WI38 (cell line): ENCODE results near the gene SUMO4.

Source experiments
- H3K4me3 ChIP-seq: 2 replicates; pipeline ENCODE4 v1.5.1; 2011; ENCODE audit warnings: low read depth, mild to moderate bottlenecking, control low read depth, low read length
- TF ChIP-seq, protein P1 (sequence below): IDR thresholded peaks from 2 replicates; pipeline ENCODE4 v1.5.1; 2012; ENCODE audit warnings: low read depth, mild to moderate bottlenecking, control low read depth, low read length

SUMO4 gene

GRCh38 chr6:149363154-149363553 is 36.9 kb upstream of the SUMO4 start:
- no peak overlapping the region for H3K4me3 ChIP-seq
- TF ChIP-seq, protein P1, sequence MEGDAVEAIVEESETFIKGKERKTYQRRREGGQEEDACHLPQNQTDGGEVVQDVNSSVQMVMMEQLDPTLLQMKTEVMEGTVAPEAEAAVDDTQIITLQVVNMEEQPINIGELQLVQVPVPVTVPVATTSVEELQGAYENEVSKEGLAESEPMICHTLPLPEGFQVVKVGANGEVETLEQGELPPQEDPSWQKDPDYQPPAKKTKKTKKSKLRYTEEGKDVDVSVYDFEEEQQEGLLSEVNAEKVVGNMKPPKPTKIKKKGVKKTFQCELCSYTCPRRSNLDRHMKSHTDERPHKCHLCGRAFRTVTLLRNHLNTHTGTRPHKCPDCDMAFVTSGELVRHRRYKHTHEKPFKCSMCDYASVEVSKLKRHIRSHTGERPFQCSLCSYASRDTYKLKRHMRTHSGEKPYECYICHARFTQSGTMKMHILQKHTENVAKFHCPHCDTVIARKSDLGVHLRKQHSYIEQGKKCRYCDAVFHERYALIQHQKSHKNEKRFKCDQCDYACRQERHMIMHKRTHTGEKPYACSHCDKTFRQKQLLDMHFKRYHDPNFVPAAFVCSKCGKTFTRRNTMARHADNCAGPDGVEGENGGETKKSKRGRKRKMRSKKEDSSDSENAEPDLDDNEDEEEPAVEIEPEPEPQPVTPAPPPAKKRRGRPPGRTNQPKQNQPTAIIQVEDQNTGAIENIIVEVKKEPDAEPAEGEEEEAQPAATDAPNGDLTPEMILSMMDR: no peak

DNA sequence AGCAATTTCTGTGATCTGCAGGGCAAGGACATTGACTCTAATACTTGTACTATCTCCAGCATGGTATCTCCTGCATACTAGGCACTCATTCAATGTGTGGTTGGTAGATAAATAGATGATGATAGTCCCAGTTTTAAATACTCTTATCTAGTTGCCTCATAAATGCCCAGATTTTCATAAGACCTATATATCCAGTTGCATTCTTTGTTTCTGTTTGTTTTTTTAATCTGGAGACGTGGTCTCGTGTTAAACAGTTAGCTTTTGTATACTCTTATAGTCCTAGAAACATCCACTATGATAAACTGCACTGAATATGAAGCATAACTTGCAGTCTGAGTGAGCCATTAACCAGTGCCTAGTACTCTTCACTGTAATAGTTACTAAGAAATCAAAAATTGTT is 35.5 kb upstream of the SUMO4 start:
- H3K4me3 ChIP-seq: no peak overlapping the region
- TF ChIP-seq, protein P1: no peak

DNA sequence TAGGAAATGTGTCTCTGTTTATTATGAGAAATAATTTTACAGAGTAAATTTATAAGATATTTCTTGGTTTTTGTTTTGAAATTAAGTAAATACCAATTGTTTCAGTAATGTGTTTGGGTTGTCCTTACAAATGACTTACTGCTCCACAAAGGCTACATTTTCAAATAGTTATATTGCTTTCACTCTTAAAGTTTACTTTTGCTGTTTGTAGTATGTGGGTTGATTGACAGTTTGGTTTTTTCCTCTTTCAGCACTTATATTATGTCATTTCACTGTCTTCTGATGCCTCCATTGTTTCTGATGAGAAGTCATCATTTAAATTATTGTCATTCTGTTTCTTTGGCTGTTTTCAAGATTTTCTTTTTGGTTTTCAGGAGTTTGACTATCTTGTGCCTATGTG is 34.9 kb upstream of the SUMO4 start:
- H3K4me3 ChIP-seq: no peak overlapping the region
- TF ChIP-seq, protein P1: no peak

DNA sequence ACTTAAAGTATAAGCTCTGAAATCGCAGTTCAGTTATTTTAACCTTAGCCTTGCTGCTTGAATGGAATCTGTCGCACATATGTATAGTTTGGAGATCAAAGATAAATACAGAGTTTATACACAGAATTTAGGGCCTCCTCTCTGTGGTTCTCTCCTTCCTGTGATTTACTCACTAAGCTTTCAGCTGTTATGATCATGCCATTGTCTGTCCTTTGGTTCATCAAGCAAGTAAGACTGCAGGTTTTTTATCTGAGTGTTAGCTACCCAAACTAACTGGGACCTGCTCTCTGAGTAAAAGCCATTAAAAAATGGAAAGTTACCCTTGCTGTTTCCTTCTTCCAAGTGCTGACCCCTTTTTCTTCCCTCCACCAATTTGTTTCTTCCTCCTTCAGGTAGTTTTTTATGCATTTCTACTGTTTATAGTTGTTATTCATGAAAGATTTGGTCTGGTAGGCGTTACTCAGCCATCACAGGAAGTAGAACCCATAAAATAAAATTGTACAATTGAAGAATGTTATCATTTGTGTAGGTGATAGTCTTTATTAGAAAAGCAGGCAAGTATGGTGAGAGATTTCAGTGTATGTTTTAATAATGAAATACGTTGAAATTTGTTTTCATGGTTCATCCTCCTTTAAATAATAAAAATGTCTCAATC is 33.7 kb upstream of the SUMO4 start:
- no peak overlapping the region for H3K4me3 ChIP-seq
- TF ChIP-seq, protein P1: no peak

- no peak overlapping the region for H3K4me3 ChIP-seq
- TF ChIP-seq, protein P1: no peak
Measured at GRCh38 chr6:149368065-149368464, 32.0 kb upstream of the SUMO4 start.

DNA sequence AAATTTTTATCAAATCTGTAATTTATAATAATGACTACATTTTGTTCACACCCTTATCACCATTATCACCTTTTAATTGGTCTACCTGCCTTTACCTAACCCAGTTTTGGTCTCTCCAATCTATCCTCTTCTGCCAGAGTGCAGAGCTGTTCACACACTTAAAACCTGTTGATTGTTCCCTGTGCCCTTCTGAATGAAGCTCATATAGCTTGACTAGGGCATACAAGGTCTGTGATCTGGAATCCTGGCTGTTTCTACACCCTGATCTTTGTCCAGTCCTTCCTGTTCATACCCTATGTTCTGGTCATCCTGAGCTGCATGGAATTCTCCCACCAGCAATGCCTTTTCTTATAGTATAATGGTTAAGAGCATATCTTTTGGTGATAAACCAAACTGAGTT is 28.9 kb upstream of the SUMO4 start:
- H3K4me3 ChIP-seq: no peak overlapping the region
- TF ChIP-seq, protein P1: no peak

DNA sequence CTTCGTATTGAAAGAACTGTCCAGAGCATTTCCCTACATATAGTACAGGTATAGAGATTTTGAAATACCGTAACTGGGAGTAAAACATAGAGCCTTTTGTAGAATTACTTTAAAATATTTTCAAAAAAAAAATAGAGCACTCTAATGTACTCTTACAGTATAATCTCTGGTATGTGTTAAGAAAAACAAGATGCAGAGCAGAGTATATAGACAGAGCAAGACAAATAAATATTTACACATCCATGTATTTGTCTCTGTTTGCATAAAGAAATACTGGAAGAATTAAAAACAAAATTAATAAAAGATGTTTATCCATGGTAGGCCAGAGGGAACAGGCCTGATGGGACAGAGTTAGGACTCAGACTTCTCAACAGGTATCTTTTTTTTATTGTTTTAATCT is 28.0 kb upstream of the SUMO4 start:
- H3K4me3 ChIP-seq: no peak overlapping the region
- TF ChIP-seq, protein P1: no peak
